Sigmoid colon (tissue), 7 donors: ENCODE results near the gene PI3. TPM values are rescaled to one million over a fixed set of nuclear protein-coding genes. Genes with fewer than 3 reads are reported as not detected.

Experiments used
- DNase-seq: peaks from one replicate; pipeline ENCODE4 v3.0.0-alpha.2; 2019
- H3K27ac ChIP-seq, 4 donors: fragments of 200-600 bp; sonication (generic); one replicate each; pipeline ENCODE4 v1.5.1; 2016 to 2019; ENCODE audit warnings: mild to moderate bottlenecking in 1 of 4
- H3K27me3 ChIP-seq, 3 donors: fragments of 200-600 bp; sonication (generic); one replicate each; pipeline ENCODE4 v1.5.1; 2019; ENCODE audit warnings: mild to moderate bottlenecking in 1 of 3
- H3K36me3 ChIP-seq, 4 donors: fragments of 200-600 bp; sonication (generic); one replicate each; pipeline ENCODE4 v1.5.1; 2016 to 2019
- H3K4me1 ChIP-seq, 4 donors: fragments of 200-600 bp; sonication (generic); one replicate each; pipeline ENCODE4 v1.5.1; 2017 to 2019
- H3K4me3 ChIP-seq, 4 donors: fragments of 200-600 bp; sonication (generic); one replicate each; pipeline ENCODE4 v1.5.1; 2017 to 2019; ENCODE audit warnings: mild to moderate bottlenecking in 2 of 4, moderate library complexity in 1 of 4
- H3K9me3 ChIP-seq, 4 donors: fragments of 200-600 bp in 3 of 4; sonication (generic) in 3 of 4; one replicate each; pipeline versions ENCODE4 v1.5.1 to v1.6.1; 2013 to 2019
- EP300 ChIP-seq, 4 donors: sonication (generic); formaldehyde crosslinking; IDR thresholded peaks; one replicate each; pipeline ENCODE4 v1.6.1; 2017; ENCODE audit warnings: antibody characterized with exemption in 4 of 4
- POLR2A ChIP-seq, 2 donors: fragments of 450-650 bp; IDR thresholded peaks; one replicate each; pipeline ENCODE4 v1.6.1; 2016; ENCODE audit warnings: antibody characterized with exemption in 2 of 2, mild to moderate bottlenecking in 2 of 2, moderate library complexity in 2 of 2
- POLR2AphosphoS5 ChIP-seq, 4 donors: sonication (generic); formaldehyde crosslinking; IDR thresholded peaks; one replicate each; pipeline ENCODE4 v1.6.1; 2017; ENCODE audit warnings: antibody characterized with exemption in 4 of 4
- WGBS, 2 donors: extraction: QIAGEN DNeasy Blood & Tissue Kit; methylation state at CpG; one replicate each; pipeline ENCODE4 v1.1.7; 2013; 5-methylcytosine and 5-hydroxymethylcytosine counted together
- intact Hi-C: fragments of 100-400 bp; cut with DNase I; formaldehyde crosslinking; loops from one replicate; pipeline ENCODE4 v1.15.1; 2023
- polyA plus RNA-seq, 3 donors: library from polyadenylated mRNA; stranded (reverse); fragments of 200-250 nt; gene quantifications; one replicate each; pipeline ENCODE4 v1.2.3, GENCODE V29; 2013
- total RNA-seq, 4 donors: library from RNA; depleted of rRNA; stranded (reverse); fragments of >200 nt; gene quantifications; one replicate each; pipeline ENCODE4 v1.1.0, GENCODE V29; 2016
- TF ChIP-seq, protein P1 (sequence below), 4 experiments: fragments of 450-650 bp in 3 of 4; fragments of 200-600 bp in 1 of 4; IDR thresholded peaks; one replicate each; pipeline ENCODE4 v1.5.1; 2016 to 2019; ENCODE audit warnings: antibody characterized with exemption in 4 of 4, mild to moderate bottlenecking in 3 of 4, moderate library complexity in 2 of 4
- donor health status: healthy with polysubstance abuse.
- donor health status: Bipolar disorder and iron deficiency.
- donor health status: healthy.

PI3 gene
- total and polyA plus RNA-seq, 7 donors: 52.0 to 2,021 (median 84.1) TPM; not detected in 4

DNA sequence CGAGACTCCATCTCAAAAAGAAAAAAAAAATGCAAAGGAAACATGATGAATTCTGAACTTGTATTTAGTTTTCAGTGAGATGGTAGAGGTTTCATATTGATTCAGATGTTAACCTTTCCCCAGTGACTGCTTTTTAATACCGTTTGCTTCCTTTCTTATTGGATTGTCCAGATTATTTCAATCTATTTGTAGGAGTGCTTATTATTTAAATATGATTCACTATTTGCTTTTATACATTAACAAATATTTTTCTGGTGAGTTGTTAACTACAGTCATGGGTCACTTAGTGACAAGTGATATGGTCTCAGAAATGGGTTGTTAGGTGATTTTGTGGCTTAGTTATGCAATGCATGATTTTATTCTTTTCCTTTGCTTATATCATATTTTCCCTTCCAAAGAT lies 8.4 kb downstream of the PI3 start:
- WGBS, 2 donors: 88 to 91% methylated on average over 2 of the region's 2 CpGs
- Histone ChIP-seq H3K27me3 (no peaks in the 10 kb centered on the region), H3K4me1 (no peaks in the 10 kb centered on the region), H3K27ac (no peak overlapping the region), H3K36me3 (no peaks in the 10 kb centered on the region), H3K4me3 (no peak overlapping the region), H3K9me3 (no peaks in the 10 kb centered on the region)
- TF ChIP-seq, protein P1, sequence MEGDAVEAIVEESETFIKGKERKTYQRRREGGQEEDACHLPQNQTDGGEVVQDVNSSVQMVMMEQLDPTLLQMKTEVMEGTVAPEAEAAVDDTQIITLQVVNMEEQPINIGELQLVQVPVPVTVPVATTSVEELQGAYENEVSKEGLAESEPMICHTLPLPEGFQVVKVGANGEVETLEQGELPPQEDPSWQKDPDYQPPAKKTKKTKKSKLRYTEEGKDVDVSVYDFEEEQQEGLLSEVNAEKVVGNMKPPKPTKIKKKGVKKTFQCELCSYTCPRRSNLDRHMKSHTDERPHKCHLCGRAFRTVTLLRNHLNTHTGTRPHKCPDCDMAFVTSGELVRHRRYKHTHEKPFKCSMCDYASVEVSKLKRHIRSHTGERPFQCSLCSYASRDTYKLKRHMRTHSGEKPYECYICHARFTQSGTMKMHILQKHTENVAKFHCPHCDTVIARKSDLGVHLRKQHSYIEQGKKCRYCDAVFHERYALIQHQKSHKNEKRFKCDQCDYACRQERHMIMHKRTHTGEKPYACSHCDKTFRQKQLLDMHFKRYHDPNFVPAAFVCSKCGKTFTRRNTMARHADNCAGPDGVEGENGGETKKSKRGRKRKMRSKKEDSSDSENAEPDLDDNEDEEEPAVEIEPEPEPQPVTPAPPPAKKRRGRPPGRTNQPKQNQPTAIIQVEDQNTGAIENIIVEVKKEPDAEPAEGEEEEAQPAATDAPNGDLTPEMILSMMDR (IDR thresholded peaks at IDR 0.05): no peak
- TF ChIP-seq POLR2AphosphoS5 (IDR thresholded peaks at IDR 0.05) (no peak), EP300 (IDR thresholded peaks at IDR 0.05) (no peak)
- no peak for DNase-seq
- intact Hi-C loops: no loop called here

- intact Hi-C loops: no loop called here
- Histone ChIP-seq H3K9me3 (no peaks in the 10 kb centered on the region), H3K27me3 (no peaks in the 10 kb centered on the region), H3K4me3 (no peak overlapping the region), H3K36me3 (no peaks in the 10 kb centered on the region), H3K27ac (no peak overlapping the region), H3K4me1 (no peaks in the 10 kb centered on the region)
- 71 to 85% methylated on average over 2 of the region's 2 CpGs for WGBS, 2 donors
- no peak for DNase-seq
- no peak for TF ChIP-seq EP300 (IDR thresholded peaks at IDR 0.05)
Measured at GRCh38 chr20:45187693-45188092, 13.0 kb downstream of the PI3 start.

- no peak overlapping the region for H3K4me3 ChIP-seq
- no peaks in the 10 kb centered on the region for H3K4me1 ChIP-seq
- no peak for DNase-seq
- no peak for TF ChIP-seq POLR2AphosphoS5 (IDR thresholded peaks at IDR 0.05)
- TF ChIP-seq EP300 (IDR thresholded peaks at IDR 0.05): no peak
- TF ChIP-seq POLR2A (IDR thresholded peaks at IDR 0.05): no peak
- TF ChIP-seq, protein P1 (IDR thresholded peaks at IDR 0.05): no peak
- no peak overlapping the region for H3K27ac ChIP-seq
- 96% methylated on average over 3 of the region's 3 CpGs for WGBS, 2 donors
- H3K36me3 ChIP-seq: no peaks in the 10 kb centered on the region
- no peaks in the 10 kb centered on the region for H3K9me3 ChIP-seq
- intact Hi-C loops: no loop called here
- no peaks in the 10 kb centered on the region for H3K27me3 ChIP-seq
Measured at GRCh38 chr20:45189067-45189609, 14.4 kb downstream of the PI3 start.

DNA sequence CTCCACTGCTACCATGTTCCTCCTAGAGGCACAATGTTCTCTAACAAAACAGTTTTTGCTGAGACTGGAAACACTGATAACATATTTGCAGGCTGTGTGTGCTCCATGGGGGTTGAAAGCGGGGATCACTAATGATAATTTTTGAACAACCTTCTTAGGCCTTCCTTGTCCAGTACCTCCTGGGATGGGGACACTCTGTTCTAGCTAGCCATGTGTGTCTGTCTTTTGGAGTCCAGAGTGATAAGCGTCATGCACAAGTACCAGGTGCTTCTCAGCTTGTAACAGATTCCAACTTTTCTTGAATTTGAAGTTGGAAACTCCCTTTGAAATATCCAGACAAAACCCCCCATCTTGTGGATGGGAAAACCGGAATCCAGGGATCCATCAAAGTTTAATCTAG lies 15.2 kb downstream of the PI3 start:
- Histone ChIP-seq H3K27me3 (no peaks in the 10 kb centered on the region), H3K27ac (no peak overlapping the region), H3K4me3 (no peak overlapping the region), H3K36me3 (no peaks in the 10 kb centered on the region), H3K4me1 (no peaks in the 10 kb centered on the region), H3K9me3 (no peaks in the 10 kb centered on the region)
- WGBS, 2 donors: 89 to 93% methylated on average over 3 of the region's 3 CpGs
- TF ChIP-seq POLR2AphosphoS5 (IDR thresholded peaks at IDR 0.05): no peak
- TF ChIP-seq EP300 (IDR thresholded peaks at IDR 0.05): no peak
- no peak for TF ChIP-seq POLR2A (IDR thresholded peaks at IDR 0.05)
- DNase-seq: no peak
- intact Hi-C loops: no loop called here

DNA sequence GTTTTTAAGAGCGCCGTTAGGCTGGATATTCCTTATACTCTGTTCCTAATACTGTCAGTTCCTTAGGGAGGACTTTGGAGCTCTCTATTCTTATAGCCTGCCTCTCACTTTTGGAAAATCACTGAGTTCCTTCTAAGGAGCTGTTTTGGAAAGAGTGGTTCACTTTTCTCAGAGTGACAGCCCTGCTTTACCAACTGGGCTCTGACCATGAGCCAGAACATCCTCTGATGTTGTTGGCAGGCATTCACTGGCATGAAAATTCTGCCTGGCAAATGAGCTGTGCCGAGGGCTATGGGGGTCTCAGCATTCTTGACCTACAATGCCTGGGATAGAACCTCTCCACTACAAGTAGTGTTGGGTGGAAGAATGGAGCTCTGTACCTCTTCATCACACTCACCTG lies 17.2 kb downstream of the PI3 start:
- Histone ChIP-seq H3K4me3 (no peak overlapping the region), H3K27ac (no peak overlapping the region), H3K9me3 (peaks cover 0 to 2% (median 0%) of the 10 kb centered on the region in 4 donors), H3K4me1 (no peaks in the 10 kb centered on the region), H3K27me3 (no peaks in the 10 kb centered on the region), H3K36me3 (no peaks in the 10 kb centered on the region)
- TF ChIP-seq, protein P1 (IDR thresholded peaks at IDR 0.05): no peak
- TF ChIP-seq EP300 (IDR thresholded peaks at IDR 0.05) (no peak), POLR2A (IDR thresholded peaks at IDR 0.05) (no peak), POLR2AphosphoS5 (IDR thresholded peaks at IDR 0.05) (no peak)
- no peak for DNase-seq
- WGBS, 2 donors: 92 to 94% methylated on average over 3 of the region's 3 CpGs
- intact Hi-C loops: no loop called here

GRCh38 chr20:45193331-45193730 lies 18.6 kb downstream of the PI3 start:
- intact Hi-C loops: no loop called here
- Histone ChIP-seq H3K9me3 (peaks cover 0 to 2% (median 0%) of the 10 kb centered on the region in 4 donors), H3K4me1 (no peaks in the 10 kb centered on the region), H3K36me3 (no peaks in the 10 kb centered on the region), H3K27ac (no peak overlapping the region), H3K4me3 (no peak overlapping the region), H3K27me3 (no peaks in the 10 kb centered on the region)
- TF ChIP-seq POLR2AphosphoS5 (IDR thresholded peaks at IDR 0.05): no peak
- no peak for TF ChIP-seq EP300 (IDR thresholded peaks at IDR 0.05)
- no peak for TF ChIP-seq POLR2A (IDR thresholded peaks at IDR 0.05)
- TF ChIP-seq, protein P1 (IDR thresholded peaks at IDR 0.05): no peak
- no peak for DNase-seq
- 95 to 97% methylated on average over 2 of the region's 2 CpGs for WGBS, 2 donors
